NCI-H2029 (cell line): Measurements from ENCODE around the gene VDR.
"Not testable (repeated sequence)": the region's sequence is repeated elsewhere in the genome, so short reads cannot be mapped to it uniquely, and the experiment has no call there.

ENCODE experiments used
- DNase-seq: peaks from one replicate; lab custom pipeline; 2025; lab: John Stamatoyannopoulos, UW

Gene VDR

GRCh38 chr12:47812797-47813510, 91.8 kb downstream of the VDR start:
- no peak for DNase-seq

- no peak for DNase-seq
These were observed 93.0 kb downstream of the VDR start for GRCh38 chr12:47811581-47812484.

GRCh38 chr12:47811072-47811396, 93.8 kb downstream of the VDR start:
- no peak for DNase-seq

GRCh38 chr12:47809518-47809917, 95.3 kb downstream of the VDR start:
- not testable (repeated sequence) for DNase-seq

- DNase-seq, result no peak
These were observed 96.0 kb downstream of the VDR start for GRCh38 chr12:47808574-47809365.

GRCh38 chr12:47808050-47808449, 96.7 kb downstream of the VDR start:
- DNase-seq, result no peak

- DNase-seq, result no peak
These were observed 97.5 kb downstream of the VDR start for GRCh38 chr12:47807338-47807737.

- no peak for DNase-seq
These were observed 99.4 kb downstream of the VDR start for GRCh38 chr12:47805417-47805816.

- no peak for DNase-seq
These were observed 100.6 kb downstream of the VDR start for GRCh38 chr12:47804171-47804570.

- DNase-seq, result no peak
These were observed 101.5 kb downstream of the VDR start for GRCh38 chr12:47803191-47803875.

GRCh38 chr12:47802312-47802711, 102.5 kb downstream of the VDR start:
- DNase-seq, result no peak

GRCh38 chr12:47801904-47802246, 102.9 kb downstream of the VDR start:
- no peak for DNase-seq

- DNase-seq, result no peak
These were observed 103.5 kb downstream of the VDR start for GRCh38 chr12:47801170-47801903.

GRCh38 chr12:47800582-47800981, 104.2 kb downstream of the VDR start:
- no peak for DNase-seq

- no peak for DNase-seq
These were observed 105.3 kb downstream of the VDR start for GRCh38 chr12:47799357-47799955.

- DNase-seq, result no peak
These were observed 106.3 kb downstream of the VDR start for GRCh38 chr12:47798382-47798948.

- DNase-seq, result no peak
These were observed 107.4 kb downstream of the VDR start for GRCh38 chr12:47797441-47797840.

- no peak for DNase-seq
These were observed 108.9 kb downstream of the VDR start for GRCh38 chr12:47795814-47796411.

- DNase-seq, result no peak
These were observed 109.5 kb downstream of the VDR start for GRCh38 chr12:47795121-47795813.

GRCh38 chr12:47794679-47795078, 110.1 kb downstream of the VDR start:
- DNase-seq, result no peak
